HEK293 (cell line): ENCODE results near the gene SLC7A4.
A peak's percentile ranks its signal among the peaks of the same experiment; 100 is the strongest.

Source experiments
- CTCF ChIA-PET: fragments of 350-600 bp; formaldehyde crosslinking; extraction: SDS; loops from one replicate; lab custom pipeline; 2021; ENCODE audit warnings: antibody characterized with exemption; lab: Yijun Ruan, JAX
- POLR2A ChIA-PET: fragments of 300-600 bp; formaldehyde crosslinking; extraction: SDS; loops from one replicate; lab custom pipeline; 2020; ENCODE audit warnings: antibody characterized with exemption, inconsistent platforms; lab: Yijun Ruan, JAX
- H3K27ac ChIP-seq: fragments of 200-500 bp; sonication (Bioruptor generic); 2 replicates; pipeline ENCODE4 v1.5.1; 2014; ENCODE audit warnings: low read depth, low read length, control low read depth, inconsistent platforms; ENCODE audit errors: extremely low read depth
- H3K36me3 ChIP-seq, 2 experiments: fragments of 200-500 bp in 1 of 2; sonication (Bioruptor generic) in 1 of 2; 1 replicate in 1 of 2; 2 replicates in 1 of 2; pipeline ENCODE4 v1.5.1; 2014 to 2017; ENCODE audit warnings: inconsistent platforms in 2 of 2, low read length in 2 of 2; ENCODE audit not compliant: control insufficient read depth in 2 of 2, insufficient read depth in 1 of 2
- H3K4me1 ChIP-seq: fragments of 200-500 bp; sonication (Bioruptor generic); 2 replicates; pipeline ENCODE4 v1.5.1; 2014; ENCODE audit warnings: mild to moderate bottlenecking, low read length, inconsistent platforms; ENCODE audit not compliant: control insufficient read depth, insufficient read depth
- H3K4me3 ChIP-seq: 2 replicates; pipeline ENCODE4 v1.5.1; 2011; ENCODE audit warnings: low read depth, mild to moderate bottlenecking, control low read depth, low read length, moderate library complexity
- H3K9me3 ChIP-seq: fragments of 200-500 bp; sonication (Bioruptor generic); 2 replicates; pipeline ENCODE4 v1.5.1; 2014; ENCODE audit warnings: low read depth, low read length, inconsistent platforms; ENCODE audit not compliant: control insufficient read depth, insufficient read depth
- EGR2 ChIP-seq: fragments of 450-650 bp; formaldehyde crosslinking; IDR thresholded peaks from 2 replicates; pipeline ENCODE4 v1.5.1; 2016; ENCODE audit warnings: low read depth, missing biosample characterization, missing genetic modification characterization
- HOXD13 ChIP-seq: sonication (generic); formaldehyde crosslinking; IDR thresholded peaks from 2 replicates; pipeline ENCODE4 v1.8.0; 2022; ENCODE audit warnings: missing genetic modification reagents, borderline replicate concordance
- KLF16 ChIP-seq: fragments of 450-650 bp; formaldehyde crosslinking; IDR thresholded peaks from 2 replicates; pipeline ENCODE4 v1.5.1; 2017; ENCODE audit warnings: missing biosample characterization, missing genetic modification characterization
- KLF7 ChIP-seq: fragments of 450-650 bp; formaldehyde crosslinking; IDR thresholded peaks from 2 replicates; pipeline ENCODE4 v1.5.1; 2016; ENCODE audit warnings: missing biosample characterization, missing genetic modification characterization, borderline replicate concordance
- MEIS1 ChIP-seq: sonication (generic); formaldehyde crosslinking; IDR thresholded peaks from 2 replicates; pipeline ENCODE4 v1.8.1; 2022; ENCODE audit warnings: missing genetic modification reagents, mild to moderate bottlenecking, borderline replicate concordance
- TRIM28 ChIP-seq: IDR thresholded peaks from 2 replicates; pipeline ENCODE4 v1.6.1; 2011; ENCODE audit warnings: low read length, control low read depth, borderline replicate concordance
- ZBTB8A ChIP-seq: fragments of 450-650 bp; formaldehyde crosslinking; IDR thresholded peaks from 2 replicates; pipeline ENCODE4 v1.5.1; 2016; ENCODE audit warnings: missing biosample characterization, missing genetic modification characterization
- ZIC2 ChIP-seq: fragments of 450-650 bp; formaldehyde crosslinking; IDR thresholded peaks from 2 replicates; pipeline ENCODE4 v1.5.1; 2016; ENCODE audit warnings: missing biosample characterization, missing genetic modification characterization
- ZNF146 ChIP-seq: fragments of 450-650 bp; formaldehyde crosslinking; IDR thresholded peaks from 2 replicates; pipeline ENCODE4 v1.5.1; 2016; ENCODE audit warnings: missing biosample characterization, missing genetic modification characterization
- ZNF169 ChIP-seq: fragments of 450-650 bp; formaldehyde crosslinking; IDR thresholded peaks from 2 replicates; pipeline ENCODE4 v1.5.1; 2016; ENCODE audit warnings: missing biosample characterization, missing genetic modification characterization
- ZNF214 ChIP-seq: fragments of 450-650 bp; formaldehyde crosslinking; IDR thresholded peaks from 2 replicates; pipeline ENCODE4 v1.5.1; 2017; ENCODE audit warnings: missing biosample characterization, mild to moderate bottlenecking, missing genetic modification characterization, borderline replicate concordance
- ZNF335 ChIP-seq: fragments of 450-650 bp; formaldehyde crosslinking; conservative IDR thresholded peaks from 2 replicates; pipeline ENCODE4 v1.5.1; 2016; ENCODE audit warnings: missing biosample characterization, missing genetic modification characterization
- ZNF398 ChIP-seq: fragments of 450-650 bp; formaldehyde crosslinking; IDR thresholded peaks from 2 replicates; pipeline ENCODE4 v1.5.1; 2017; ENCODE audit warnings: missing biosample characterization, missing genetic modification characterization
- ZNF529 ChIP-seq: fragments of 450-650 bp; formaldehyde crosslinking; IDR thresholded peaks from 2 replicates; pipeline ENCODE4 v1.5.1; 2017; ENCODE audit warnings: missing genetic modification characterization, missing biosample characterization; ENCODE audit not compliant: insufficient replicate concordance
- ZNF544 ChIP-seq: fragments of 450-650 bp; formaldehyde crosslinking; IDR thresholded peaks from 2 replicates; pipeline ENCODE4 v1.5.0; 2017; ENCODE audit warnings: missing biosample characterization, missing genetic modification characterization
- ZNF580 ChIP-seq: fragments of 450-650 bp; formaldehyde crosslinking; IDR thresholded peaks from 2 replicates; pipeline ENCODE4 v1.5.1; 2016; ENCODE audit warnings: missing biosample characterization, missing genetic modification characterization
- ZNF585B ChIP-seq: fragments of 450-650 bp; formaldehyde crosslinking; IDR thresholded peaks from 2 replicates; pipeline ENCODE4 v1.5.1; 2016; ENCODE audit warnings: missing biosample characterization, missing genetic modification characterization
- ZNF623 ChIP-seq: fragments of 450-650 bp; formaldehyde crosslinking; IDR thresholded peaks from 2 replicates; pipeline ENCODE4 v1.5.1; 2016; ENCODE audit warnings: missing biosample characterization, missing genetic modification characterization
- ZNF639 ChIP-seq: fragments of 450-650 bp; formaldehyde crosslinking; IDR thresholded peaks from 2 replicates; pipeline ENCODE4 v1.5.1; 2016; ENCODE audit warnings: missing biosample characterization, missing genetic modification characterization
- ZNF645 ChIP-seq: fragments of 450-650 bp; formaldehyde crosslinking; IDR thresholded peaks from 2 replicates; pipeline ENCODE4; 2016; ENCODE audit warnings: missing biosample characterization, missing genetic modification characterization
- ZNF677 ChIP-seq: fragments of 450-650 bp; IDR thresholded peaks from 2 replicates; pipeline ENCODE4 v1.5.0; 2018; ENCODE audit warnings: missing biosample characterization, mild to moderate bottlenecking, missing genetic modification characterization, moderate library complexity
- ZNF768 ChIP-seq: fragments of 450-650 bp; formaldehyde crosslinking; IDR thresholded peaks from 2 replicates; pipeline ENCODE4 v1.5.1; 2018; ENCODE audit warnings: missing biosample characterization, mild to moderate bottlenecking, missing genetic modification characterization
- ZSCAN18 ChIP-seq: fragments of 450-650 bp; formaldehyde crosslinking; IDR thresholded peaks from 2 replicates; pipeline ENCODE4 v1.5.1; 2016; ENCODE audit warnings: missing biosample characterization, missing genetic modification characterization

SLC7A4 gene

GRCh38 chr22:21076912-21077625 is 44.7 kb upstream of the SLC7A4 start:
- CTCF ChIA-PET = no interaction called here

GRCh38 chr22:21075516-21076138 is 43.3 kb upstream of the SLC7A4 start:
- TF ChIP-seq ZNF677 (tag by site-specific recombination) (no peak), ZNF580 (tag by site-specific recombination) (no peak), ZNF529 (no peak), KLF7 (tag by site-specific recombination) (no peak), ZSCAN18 (tag by site-specific recombination) (no peak), ZNF335 (tag by site-specific recombination) (no peak)
- Histone ChIP-seq H3K9me3 (no peaks in the 10 kb centered on the region), H3K4me1 (no peaks in the 10 kb centered on the region), H3K27ac (no peak overlapping the region), H3K4me3 (no peak overlapping the region), H3K36me3 (no peaks in the 10 kb centered on the region)
- ChIA-PET CTCF (interaction anchor here (0.7 kb wide), 1 partner anchor 24 kb away, joined by 5 read pairs; no protein-coding TSS in a partner anchor), POLR2A (no interaction called here)

More at GRCh38 chr22:21076912-21077625, 44.7 kb upstream of the SLC7A4 start:
- Histone ChIP-seq H3K4me3 (no peak overlapping the region), H3K4me1 (no peaks in the 10 kb centered on the region), H3K9me3 (no peaks in the 10 kb centered on the region), H3K36me3 (no peaks in the 10 kb centered on the region), H3K27ac (no peak overlapping the region)
- TF ChIP-seq ZNF398 (tag by site-specific recombination) (no peak), ZNF585B (tag by site-specific recombination) (no peak), ZNF645 (tag by site-specific recombination) (no peak), ZIC2 (tag by site-specific recombination) (peak; percentile 52)
- POLR2A ChIA-PET = no interaction called here

- no peaks in the 10 kb centered on the region for H3K4me1 ChIP-seq
- CTCF ChIA-PET = interaction anchor here (0.6 kb wide), 1 partner anchor 29 kb away, joined by 3 read pairs; no protein-coding TSS in a partner anchor
- TF ChIP-seq ZNF639 (tag by site-specific recombination) (no peak), HOXD13 (no peak), ZNF146 (no peak), EGR2 (tag by site-specific recombination) (no peak), ZNF768 (tag by site-specific recombination) (no peak), MEIS1 (CRISPR knock-in tag) (no peak), ZNF623 (tag by site-specific recombination) (no peak), ZNF214 (tag by site-specific recombination) (no peak), ZNF169 (tag by site-specific recombination) (no peak), ZNF544 (tag by site-specific recombination) (no peak), ZBTB8A (tag by site-specific recombination) (no peak), TRIM28 (no peak), KLF16 (tag by site-specific recombination) (no peak)
- no peaks in the 10 kb centered on the region for H3K36me3 ChIP-seq
- no peak overlapping the region for H3K4me3 ChIP-seq
- POLR2A ChIA-PET = interaction anchor here (0.8 kb wide), 1 partner anchor 72 kb away, joined by 3 read pairs; no protein-coding TSS in a partner anchor
- H3K9me3 ChIP-seq = no peaks in the 10 kb centered on the region
- H3K27ac ChIP-seq = no peak overlapping the region
These were observed 41.8 kb upstream of the SLC7A4 start for GRCh38 chr22:21074102-21074715.
